ENCODE data around the gene IMP4. TPM values are rescaled to one million over a fixed set of nuclear protein-coding genes. Genes with fewer than 3 reads are reported as not detected.
A peak's percentile ranks its signal among the peaks of the same experiment; 100 is the strongest.

IMP4 gene
- total and polyA plus RNA-seq, 2 of the 8 experiments (the other 6 are each of a cell fraction or from before 2014, with no cell fraction given), result 96.8 to 194 TPM

DNA sequence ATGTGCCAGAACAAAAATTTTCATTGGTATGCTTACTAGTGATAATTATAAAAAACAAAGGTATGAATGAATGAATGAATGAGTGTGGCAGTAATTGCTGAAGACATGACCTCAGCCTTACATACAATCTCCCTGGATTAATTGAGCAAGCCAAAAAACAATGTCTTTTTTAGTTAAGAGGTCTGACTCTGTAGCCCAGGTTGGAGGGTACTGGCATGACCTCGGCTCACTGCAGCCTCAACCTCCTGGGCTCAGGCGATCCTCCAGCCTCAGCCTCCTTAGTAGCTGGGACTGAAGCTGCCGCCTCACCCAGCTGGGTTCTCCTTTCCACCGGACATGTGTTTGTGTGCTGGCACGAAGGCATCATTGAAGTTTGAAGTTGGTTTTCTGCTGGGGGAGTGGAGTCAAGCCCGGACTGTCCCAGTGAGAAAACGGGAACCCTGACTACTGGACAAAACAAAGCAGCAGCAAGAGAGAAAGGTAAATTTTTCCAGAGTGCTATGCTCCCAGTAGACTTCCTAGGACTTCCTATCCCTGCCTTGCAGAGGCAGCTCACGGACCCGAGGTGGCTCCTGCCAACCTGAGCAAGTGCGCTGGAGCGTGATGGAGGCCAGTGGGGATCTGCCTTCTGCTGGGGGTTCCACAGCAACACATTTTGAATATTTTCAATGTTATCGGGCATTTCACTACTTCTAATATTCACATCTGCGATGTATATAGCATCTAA lies 6.4 kb upstream of the IMP4 start:
- Histone ChIP-seq H4K8ac (ENCODE audit: extremely low read depth, insufficient read depth, low read length) (no peak overlapping the region), H4K5ac (ENCODE audit: insufficient read length, low read depth, low read length) (no peak overlapping the region), H3K36me3 (ENCODE audit: control insufficient read depth in 2 of 4, insufficient read depth in 4 of 4, low read length in 3 of 4) (peaks cover 0 to 3% (median under 1%) of the 10 kb centered on the region in 4 experiments; a peak in 1 of 8 replicates), H2AFZ (ENCODE audit: low read length) (peak overlapping the region; percentile 34; the same call in 1 of the 2 replicates), H4K20me1 (replicated peaks in 1 of 2; ENCODE audit: control insufficient read depth in 1 of 2, insufficient read depth in 2 of 2, low read length in 2 of 2) (peaks cover 0 to 2% of the 10 kb centered on the region in 2 experiments), H3K9ac (replicated peaks in 1 of 4; ENCODE audit: extremely low read depth in 1 of 4, low read depth in 3 of 4, low read length in 3 of 4) (no peak overlapping the region), H3K56ac (replicated peaks; ENCODE audit: insufficient read length, low read depth, low read length) (no peak overlapping the region), H2BK120ac (replicated peaks; ENCODE audit: low read depth, low read length) (no peak overlapping the region), H3K79me2 (ENCODE audit: control insufficient read depth in 1 of 2, insufficient read depth in 2 of 2, low read length in 2 of 2) (peaks cover 0 to 2% of the 10 kb centered on the region in 2 experiments; a peak in 1 of 4 replicates), H3K4me1 (replicated peaks in 1 of 4; ENCODE audit: control insufficient read depth in 3 of 4, insufficient read depth in 4 of 4, low read length in 3 of 4) (peaks cover 0 to 5% (median 4%) of the 10 kb centered on the region in 4 experiments; a peak in 4 of 7 replicates), H4K91ac (replicated peaks; ENCODE audit: insufficient read length, low read length) (no peak overlapping the region), H3K18ac (ENCODE audit: extremely low read depth, low read length) (no peak overlapping the region), H2BK12ac (ENCODE audit: low read depth, low read length) (no peak overlapping the region), H2BK20ac (ENCODE audit: low read length) (no peak overlapping the region), H2BK5ac (ENCODE audit: low read depth, low read length) (no peak overlapping the region), H3K27me3 (replicated peaks in 1 of 4; ENCODE audit: control insufficient read depth in 3 of 4, extremely low read depth in 1 of 4, insufficient read depth in 3 of 4, low read length in 3 of 4) (no peaks in the 10 kb centered on the region), H3K27ac (ENCODE audit: low read depth, low read length) (no peak overlapping the region), H3K14ac (ENCODE audit: insufficient read length) (no peak overlapping the region), H3K23ac (ENCODE audit: insufficient read length) (no peak overlapping the region), H3K23me2 (ENCODE audit: low read depth, low read length) (no peaks in the 10 kb centered on the region), H3K79me1 (ENCODE audit: low read depth, low read length) (no peaks in the 10 kb centered on the region; the same call in 1 of the 2 replicates), H3K4me3 (ENCODE audit: extremely low read depth in 1 of 4, insufficient read depth in 2 of 4, low read depth in 3 of 4, low read length in 4 of 4) (peak overlapping the region; percentile 16 to 83 (median 30); a peak in 6 of 8 replicates), H3K4me2 (ENCODE audit: insufficient read depth in 1 of 2, low read depth in 2 of 2, low read length in 2 of 2) (peak overlapping the region; percentile 39 to 57), H2AK5ac (ENCODE audit: low read depth, low read length) (no peak overlapping the region), H3K4ac (replicated peaks; ENCODE audit: insufficient read length, low read depth, low read length) (no peak overlapping the region), H3K9me3 (ENCODE audit: insufficient read depth in 2 of 2, low read depth in 1 of 2, low read length in 1 of 2) (no peaks in the 10 kb centered on the region), H2BK15ac (ENCODE audit: low read length) (no peak overlapping the region)
- DNase-seq (ENCODE audit: low read depth in 1 of 2, low spot score in 2 of 2), result peak in 1 of 2 experiments; percentile 49
- 85% methylated on average over 13 of the region's 13 CpGs; no CpG with 5 or more reads in 1 of the 2 experiments for WGBS, 2 experiments (ENCODE audit: extremely low coverage in 1 of 2, insufficient coverage in 1 of 2, insufficient read length in 1 of 2, insufficient replicate concordance in 2 of 2, low coverage in 1 of 2, low lambda C conversion rate in 2 of 2, missing lambda C conversion rate in 1 of 2)
- FAIRE-seq, result no peak
- ChIA-PET CTCF (ENCODE audit: partially characterized antibody) (interaction anchor here (0.7 to 5.6 kb wide), 5 partner anchors 33 to 154 kb away, joined by 3 to 28 read pairs (median 4); partner anchors contain the start of genes MZT2B and SMPD4), POLR2A (ENCODE audit: partially characterized antibody) (interaction anchor here (0.6 to 2.7 kb wide), 9 partner anchors 8 to 772 kb away, joined by 3 to 15 read pairs (median 3); partner anchors contain the start of gene SMPD4)
- TF ChIP-seq TEAD4 (IDR thresholded peaks at IDR 0.05; ENCODE audit: low read depth, low read length) (no peak), BCL11A (IDR thresholded peaks at IDR 0.05; ENCODE audit: low read depth in 2 of 2, low read length in 2 of 2) (no peak), SRF (IDR thresholded peaks at IDR 0.05; ENCODE audit: low read depth, low read length) (no peak), CHD1 (IDR thresholded peaks at IDR 0.05; ENCODE audit: low read depth, low read length) (no peak), CEBPB (IDR thresholded peaks at IDR 0.05; ENCODE audit: low read depth, low read length) (no peak)
- TF ChIP-seq, protein P1, sequence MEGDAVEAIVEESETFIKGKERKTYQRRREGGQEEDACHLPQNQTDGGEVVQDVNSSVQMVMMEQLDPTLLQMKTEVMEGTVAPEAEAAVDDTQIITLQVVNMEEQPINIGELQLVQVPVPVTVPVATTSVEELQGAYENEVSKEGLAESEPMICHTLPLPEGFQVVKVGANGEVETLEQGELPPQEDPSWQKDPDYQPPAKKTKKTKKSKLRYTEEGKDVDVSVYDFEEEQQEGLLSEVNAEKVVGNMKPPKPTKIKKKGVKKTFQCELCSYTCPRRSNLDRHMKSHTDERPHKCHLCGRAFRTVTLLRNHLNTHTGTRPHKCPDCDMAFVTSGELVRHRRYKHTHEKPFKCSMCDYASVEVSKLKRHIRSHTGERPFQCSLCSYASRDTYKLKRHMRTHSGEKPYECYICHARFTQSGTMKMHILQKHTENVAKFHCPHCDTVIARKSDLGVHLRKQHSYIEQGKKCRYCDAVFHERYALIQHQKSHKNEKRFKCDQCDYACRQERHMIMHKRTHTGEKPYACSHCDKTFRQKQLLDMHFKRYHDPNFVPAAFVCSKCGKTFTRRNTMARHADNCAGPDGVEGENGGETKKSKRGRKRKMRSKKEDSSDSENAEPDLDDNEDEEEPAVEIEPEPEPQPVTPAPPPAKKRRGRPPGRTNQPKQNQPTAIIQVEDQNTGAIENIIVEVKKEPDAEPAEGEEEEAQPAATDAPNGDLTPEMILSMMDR (IDR thresholded peaks at IDR 0.05; ENCODE audit: control extremely low read depth in 1 of 3, insufficient read depth in 1 of 3, low read depth in 1 of 3, low read length in 3 of 3), result no peak

Data from H1 (cell line).